HepG2 (cell line): ENCODE data around the gene SRD5A1. TPM values are rescaled to one million over a fixed set of nuclear protein-coding genes. Genes with fewer than 3 reads are reported as not detected.

Experiments used
- ATAC-seq: fragments of 200-7000 bp; cut with Tn5 transposase; 3 replicates; pipeline ENCODE4 v1.9.1; 2020; ENCODE audit warnings: mild to moderate bottlenecking, moderate library complexity
- BruUV-seq: library from RNA; stranded (reverse); fragments of 400-500 nt; replicated peaks from 2 replicates; lab custom pipeline; 2021; lab: Mats Ljungman, UMichigan
- CTCF ChIA-PET: fragments of 300-600 bp; formaldehyde crosslinking; extraction: SDS; loops from one replicate; lab custom pipeline; 2021; ENCODE audit warnings: low total read pairs, inconsistent platforms, low intra/inter-chr PET ratio; lab: Yijun Ruan, JAX
- POLR2A ChIA-PET: fragments of 350-600 bp; sonication (Branson Sonifier 250); formaldehyde crosslinking; loops from one replicate; lab custom pipeline; 2020; ENCODE audit warnings: antibody characterized with exemption, inconsistent platforms; lab: Yijun Ruan, JAX
- DNase-seq: peaks from one replicate; pipeline ENCODE4 v3.0.0-alpha.2; 2015; ENCODE audit warnings: low spot score
- FAIRE-seq: peaks from 3 replicates; lab custom pipeline; 2011; peaks lifted over from hg19 to GRCh38; lab: Jason Lieb, UNC
- H2AFZ ChIP-seq: one replicate; pipeline ENCODE4 v1.6.1; 2011; ENCODE audit warnings: low read length, inconsistent platforms
- H3K27ac ChIP-seq: fragments of 300-600 bp; 3 replicates; pipeline ENCODE4 v1.8.0; 2011; ENCODE audit warnings: mixed run types, mild to moderate bottlenecking, mixed read lengths, low read length, inconsistent platforms; ENCODE audit not compliant: insufficient read depth; ENCODE audit errors: extremely low read length
- H3K27me3 ChIP-seq, 2 experiments: fragments of 200-600 bp in 1 of 2; 2 replicates in 1 of 2; 3 replicates in 1 of 2; pipeline versions ENCODE4 v1.6.0 to v1.8.0; 2011; ENCODE audit warnings: low read length in 2 of 2, mild to moderate bottlenecking in 2 of 2, moderate library complexity in 2 of 2, inconsistent platforms in 1 of 2; ENCODE audit not compliant: insufficient read depth in 2 of 2, control insufficient read depth in 1 of 2
- H3K36me3 ChIP-seq, 2 experiments: fragments of 200-600 bp in 1 of 2; replicated peaks in 1 of 2; 2 replicates in 1 of 2; 3 replicates in 1 of 2; pipeline versions ENCODE4 v1.5.1 to v1.8.0; 2011; ENCODE audit warnings: low read length in 2 of 2, inconsistent platforms in 1 of 2; ENCODE audit not compliant: insufficient read depth in 2 of 2, control insufficient read depth in 1 of 2
- H3K4me1 ChIP-seq: 2 replicates; pipeline ENCODE4 v1.5.1; 2012; ENCODE audit warnings: low read length, inconsistent platforms; ENCODE audit not compliant: insufficient read depth
- H3K4me2 ChIP-seq: 2 replicates; pipeline ENCODE4 v1.6.0; 2011; ENCODE audit warnings: low read depth, low read length, inconsistent platforms
- H3K4me3 ChIP-seq, 3 experiments: fragments of 200-600 bp in 1 of 3; sonication (generic), shearing (Covaris generic) in 1 of 3; replicated peaks in 1 of 3; 2 replicates each; pipeline ENCODE4 v1.5.1; 2011 to 2016; ENCODE audit warnings: low read length in 3 of 3, inconsistent platforms in 2 of 3, low read depth in 2 of 3, mild to moderate bottlenecking in 2 of 3, control low read depth in 1 of 3, mixed read lengths in 1 of 3; ENCODE audit not compliant: insufficient read depth in 1 of 3
- H3K79me2 ChIP-seq: one replicate; pipeline ENCODE4 v1.6.1; 2011; ENCODE audit warnings: low read length, inconsistent platforms; ENCODE audit not compliant: insufficient read depth
- H3K9ac ChIP-seq: 2 replicates; pipeline ENCODE4 v1.6.0; 2011; ENCODE audit warnings: mild to moderate bottlenecking, low read depth, low read length, inconsistent platforms; ENCODE audit not compliant: insufficient read depth
- H3K9me3 ChIP-seq: 2 replicates; pipeline ENCODE4 v1.5.1; 2012; ENCODE audit warnings: mild to moderate bottlenecking, low read length
- H4K20me1 ChIP-seq: 2 replicates; pipeline ENCODE4 v1.6.0; 2011; ENCODE audit warnings: inconsistent platforms, mild to moderate bottlenecking, low read length, moderate library complexity; ENCODE audit not compliant: insufficient read depth
- CBX1 ChIP-seq: IDR thresholded peaks from one replicate; pipeline ENCODE4 v1.6.1; 2016; ENCODE audit warnings: antibody characterized with exemption, low read depth
- CENPX ChIP-seq: sonication (generic); formaldehyde crosslinking; IDR thresholded peaks from 2 replicates; pipeline ENCODE4 v1.9.0; 2021; ENCODE audit warnings: mild to moderate bottlenecking, missing genetic modification reagents, moderate library complexity
- FOXK2 ChIP-seq: fragments of 450-650 bp; IDR thresholded peaks from 2 replicates; pipeline ENCODE4 v1.6.1; 2016
- HCFC1 ChIP-seq: fragments of 150-350 bp; IDR thresholded peaks from 2 replicates; pipeline ENCODE4 v1.6.1; 2014; ENCODE audit warnings: low read depth, low read length
- JUN ChIP-seq: sonication (generic); formaldehyde crosslinking; IDR thresholded peaks from 2 replicates; pipeline ENCODE4 v1.4.0; 2020; ENCODE audit warnings: mild to moderate bottlenecking, missing genetic modification reagents
- NFATC3 ChIP-seq: sonication (generic); formaldehyde crosslinking; IDR thresholded peaks from 2 replicates; pipeline ENCODE4 v1.5.1; 2020; ENCODE audit warnings: mild to moderate bottlenecking, missing genetic modification reagents
- RFXAP ChIP-seq: sonication (generic); formaldehyde crosslinking; IDR thresholded peaks from 2 replicates; pipeline ENCODE4 v1.4.0; 2020; ENCODE audit warnings: missing genetic modification reagents, borderline replicate concordance
- RNF219 ChIP-seq: sonication (generic); formaldehyde crosslinking; IDR thresholded peaks from 2 replicates; pipeline ENCODE4 v1.5.0; 2020; ENCODE audit warnings: mild to moderate bottlenecking, missing genetic modification reagents
- TCF7L2 ChIP-seq: IDR thresholded peaks from 2 replicates; pipeline ENCODE4 v1.6.1; 2011; ENCODE audit warnings: mild to moderate bottlenecking, low read depth, low read length, moderate library complexity
- ZBED4 ChIP-seq: sonication (generic); formaldehyde crosslinking; IDR thresholded peaks from 2 replicates; pipeline ENCODE4 v1.4.0; 2020; ENCODE audit warnings: missing genetic modification reagents, borderline replicate concordance
- ZBTB49 ChIP-seq: sonication (generic); formaldehyde crosslinking; IDR thresholded peaks from 2 replicates; pipeline ENCODE4 v1.4.0; 2020; ENCODE audit warnings: missing genetic modification reagents, borderline replicate concordance
- ZC3H4 ChIP-seq: sonication (generic); formaldehyde crosslinking; IDR thresholded peaks from 2 replicates; pipeline ENCODE4 v1.4.0; 2020; ENCODE audit warnings: missing genetic modification reagents, borderline replicate concordance
- ZFP37 ChIP-seq: sonication (generic); formaldehyde crosslinking; IDR thresholded peaks from 2 replicates; pipeline ENCODE4 v1.4.0; 2020; ENCODE audit warnings: missing genetic modification reagents, borderline replicate concordance
- ZNF121 ChIP-seq: sonication (generic); formaldehyde crosslinking; IDR thresholded peaks from 2 replicates; pipeline ENCODE4 v1.5.0; 2020; ENCODE audit warnings: mild to moderate bottlenecking, missing genetic modification reagents
- ZNF225 ChIP-seq: sonication (generic); formaldehyde crosslinking; IDR thresholded peaks from 2 replicates; pipeline ENCODE4 v1.4.0; 2020; ENCODE audit warnings: mild to moderate bottlenecking, missing genetic modification reagents
- ZSCAN31 ChIP-seq: sonication (generic); formaldehyde crosslinking; IDR thresholded peaks from 2 replicates; pipeline ENCODE4 v1.5.0; 2020; ENCODE audit warnings: low read depth, mild to moderate bottlenecking, missing genetic modification reagents
- WGBS: methylation state at CpG from one replicate; pipeline ENCODE4 v1.1.6; 2017; ENCODE audit warnings: low lambda C conversion rate; 5-methylcytosine and 5-hydroxymethylcytosine counted together
- in situ Hi-C: cut with HindIII; loops from 2 replicates; pipeline ENCODE4 v1.10.0; 2017; ENCODE audit warnings: low pct_unique_long_range_greater_than_20kb; ENCODE audit not compliant: extremely low pct_ligation_motif_present
- intact Hi-C: fragments of 100-400 bp; cut with micrococcal nuclease; formaldehyde crosslinking; loops from one replicate; pipeline ENCODE4 v1.10.0; 2022; ENCODE audit not compliant: unreplicated experiment
- polyA plus RNA-seq, 8 experiments: library from polyadenylated mRNA; depleted of rRNA in 3 of 8; stranded (reverse) in 7 of 8; unstranded in 1 of 8; fragments of >200 nt; fragmentation: Illumina TruSeq in 4 of 8; extraction: Trizol in 4 of 8; gene quantifications; 2 replicates each; pipeline versions ENCODE4 v1.2.1 to v1.2.3, GENCODE V29; 2011 to 2016; ENCODE audit warnings: low read depth in 4 of 8, missing spikeins in 1 of 8, mixed read lengths in 1 of 8; ENCODE audit not compliant: insufficient read depth in 1 of 8
- total RNA-seq, 5 experiments: library from RNA; depleted of rRNA; stranded (reverse); fragments of >200 nt; fragmentation: Illumina TruSeq; extraction: Trizol; gene quantifications; 2 replicates each; pipeline ENCODE4 v1.2.3, GENCODE V29; 2016; ENCODE audit warnings: low read depth in 1 of 5
- TF ChIP-seq, protein P1 (sequence below): sonication (generic); formaldehyde crosslinking; IDR thresholded peaks from 2 replicates; pipeline ENCODE4 v1.5.1; 2020; ENCODE audit warnings: mild to moderate bottlenecking, moderate library complexity, missing genetic modification reagents

The SRD5A1 gene
- total and polyA plus RNA-seq, 2 of the 13 experiments (the other 11 are each of a cell fraction or from before 2014, with no cell fraction given), result 6.1 to 9.9 TPM

GRCh38 chr5:6599739-6600138 lies 33.5 kb upstream of the SRD5A1 start:
- FAIRE-seq, result no peak
- H3K27me3 ChIP-seq, result no peaks in the 10 kb centered on the region
- ChIA-PET POLR2A (no interaction called here), CTCF (no interaction called here)
- H3K4me1 ChIP-seq, result no peaks in the 10 kb centered on the region
- no peak for ATAC-seq
- no peaks in the 10 kb centered on the region for H4K20me1 ChIP-seq
- H3K9ac ChIP-seq, result no peak overlapping the region
- H2AFZ ChIP-seq, result no peak overlapping the region
- intact Hi-C loops, result no loop called here
- in situ Hi-C loops, result no loop called here
- H3K36me3 ChIP-seq, result peaks cover 29 to 63% of the 10 kb centered on the region in 2 experiments
- no peaks in the 10 kb centered on the region for H3K79me2 ChIP-seq
- no peaks in the 10 kb centered on the region for H3K9me3 ChIP-seq
- H3K4me2 ChIP-seq, result no peak overlapping the region
- 94% methylated on average over 2 of the region's 8 CpGs for WGBS
- DNase-seq, result no peak
- H3K27ac ChIP-seq, result no peak overlapping the region
- no peak overlapping the region for H3K4me3 ChIP-seq
- no TSS peak for BruUV-seq
- no peak for TF ChIP-seq ZBED4 (CRISPR knock-in tag)
- no peak for TF ChIP-seq RNF219 (CRISPR knock-in tag)
- TF ChIP-seq HCFC1, result no peak
- TF ChIP-seq ZNF225 (CRISPR knock-in tag), result no peak
- TF ChIP-seq ZSCAN31 (CRISPR knock-in tag), result no peak
- TF ChIP-seq CENPX, result no peak
- no peak for TF ChIP-seq ZC3H4 (CRISPR knock-in tag)
- no peak for TF ChIP-seq NFATC3 (CRISPR knock-in tag)
- TF ChIP-seq RFXAP (CRISPR knock-in tag), result no peak
- TF ChIP-seq, protein P1, sequence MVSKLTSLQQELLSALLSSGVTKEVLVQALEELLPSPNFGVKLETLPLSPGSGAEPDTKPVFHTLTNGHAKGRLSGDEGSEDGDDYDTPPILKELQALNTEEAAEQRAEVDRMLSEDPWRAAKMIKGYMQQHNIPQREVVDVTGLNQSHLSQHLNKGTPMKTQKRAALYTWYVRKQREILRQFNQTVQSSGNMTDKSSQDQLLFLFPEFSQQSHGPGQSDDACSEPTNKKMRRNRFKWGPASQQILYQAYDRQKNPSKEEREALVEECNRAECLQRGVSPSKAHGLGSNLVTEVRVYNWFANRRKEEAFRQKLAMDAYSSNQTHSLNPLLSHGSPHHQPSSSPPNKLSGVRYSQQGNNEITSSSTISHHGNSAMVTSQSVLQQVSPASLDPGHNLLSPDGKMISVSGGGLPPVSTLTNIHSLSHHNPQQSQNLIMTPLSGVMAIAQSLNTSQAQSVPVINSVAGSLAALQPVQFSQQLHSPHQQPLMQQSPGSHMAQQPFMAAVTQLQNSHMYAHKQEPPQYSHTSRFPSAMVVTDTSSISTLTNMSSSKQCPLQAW, result no peak
- TF ChIP-seq ZBTB49 (CRISPR knock-in tag), result no peak
- no peak for TF ChIP-seq FOXK2
- no peak for TF ChIP-seq CBX1
- TF ChIP-seq ZFP37 (CRISPR knock-in tag), result no peak
- no peak for TF ChIP-seq ZNF121
- no peak for TF ChIP-seq TCF7L2
- no peak for TF ChIP-seq JUN (CRISPR knock-in tag)
